ENCODE data around the gene CHIT1. TPM values are rescaled to one million over a fixed set of nuclear protein-coding genes. Genes with fewer than 3 reads are reported as not detected.

CHIT1 gene
- polyA plus RNA-seq, 1 of the 3 experiments (the other 2 are of a cell fraction): not detected

GRCh38 chr1:203190949-203191348, 38.5 kb downstream of the CHIT1 start:
- Histone ChIP-seq H3K9me3 (no peaks in the 10 kb centered on the region), H4K20me1 (ENCODE audit: insufficient read depth) (no peaks in the 10 kb centered on the region), H3K27me3 (ENCODE audit: insufficient read depth) (no peaks in the 10 kb centered on the region), H2AFZ (ENCODE audit: low read depth) (no peak overlapping the region), H3K9me2 (no peaks in the 10 kb centered on the region), H3K9ac (no peak overlapping the region), H3K79me2 (ENCODE audit: insufficient read depth) (no peaks in the 10 kb centered on the region), H3K4me1 (ENCODE audit: control insufficient read depth in 1 of 2, insufficient read depth in 2 of 2, low read depth in 1 of 2, low read length in 1 of 2) (no peaks in the 10 kb centered on the region), H3K4me2 (no peak overlapping the region), H3K36me3 (replicated peaks in 1 of 2; ENCODE audit: control insufficient read depth in 1 of 2, insufficient read depth in 2 of 2, low read length in 1 of 2) (no peaks in the 10 kb centered on the region), H3F3A (replicated peaks; ENCODE audit: insufficient read depth) (no peaks in the 10 kb centered on the region), H3K4me3 (ENCODE audit: low read depth in 2 of 2, low read length in 1 of 2) (no peak overlapping the region), H3K27ac (ENCODE audit: low read depth in 2 of 2, low read length in 1 of 2) (no peak overlapping the region)
- 87% methylated on average over 2 of the region's 2 CpGs for WGBS (ENCODE audit: low lambda C conversion rate)
- POLR2A ChIA-PET: no interaction called here
- no peak for TF ChIP-seq RXRA (IDR thresholded peaks at IDR 0.05; ENCODE audit: borderline replicate concordance, low read depth)
- no peak for TF ChIP-seq PBX3 (IDR thresholded peaks at IDR 0.05)
- no peak for TF ChIP-seq FOSL2 (IDR thresholded peaks at IDR 0.05; ENCODE audit: borderline replicate concordance, low read depth)
- no peak for TF ChIP-seq MAX (IDR thresholded peaks at IDR 0.05; ENCODE audit: low read depth)
- no peak for TF ChIP-seq REST (IDR thresholded peaks at IDR 0.05; ENCODE audit: low read depth, low read length)
- DNase-seq: no peak
- CTCF ChIA-PET: interaction anchor here (1.6 kb wide), 1 partner anchor 73 kb away, joined by 6 read pairs; no protein-coding TSS in a partner anchor

GRCh38 chr1:203189951-203190352, 39.5 kb downstream of the CHIT1 start:
- TF ChIP-seq SMC3 (IDR thresholded peaks at IDR 0.05; ENCODE audit: low read depth, low read length) (no peak), CHD2 (IDR thresholded peaks at IDR 0.05; ENCODE audit: low read length, partially characterized antibody) (no peak), JUND (IDR thresholded peaks at IDR 0.05) (no peak), SIN3A (IDR thresholded peaks at IDR 0.05; ENCODE audit: borderline replicate concordance, low read depth, low read length) (no peak), USF2 (IDR thresholded peaks at IDR 0.05; ENCODE audit: borderline replicate concordance, low read depth, low read length) (no peak), POLR2AphosphoS5 (IDR thresholded peaks at IDR 0.05; ENCODE audit: low read depth, low read length) (no peak), CTCF (IDR thresholded peaks at IDR 0.05) (no peak), MEF2A (IDR thresholded peaks at IDR 0.05; ENCODE audit: borderline replicate concordance, low read depth) (no peak), FOXM1 (IDR thresholded peaks at IDR 0.05; ENCODE audit: low read depth) (no peak), GABPA (IDR thresholded peaks at IDR 0.05; ENCODE audit: low read depth) (no peak), MXI1 (IDR thresholded peaks at IDR 0.05; ENCODE audit: low read depth, low read length) (no peak)
- Histone ChIP-seq H4K20me1 (ENCODE audit: insufficient read depth) (no peaks in the 10 kb centered on the region), H3K36me3 (replicated peaks in 1 of 2; ENCODE audit: control insufficient read depth in 1 of 2, insufficient read depth in 2 of 2, low read length in 1 of 2) (no peaks in the 10 kb centered on the region), H3K27me3 (ENCODE audit: insufficient read depth) (no peaks in the 10 kb centered on the region), H3F3A (replicated peaks; ENCODE audit: insufficient read depth) (no peaks in the 10 kb centered on the region), H3K4me1 (ENCODE audit: control insufficient read depth in 1 of 2, insufficient read depth in 2 of 2, low read depth in 1 of 2, low read length in 1 of 2) (no peaks in the 10 kb centered on the region), H3K27ac (ENCODE audit: low read depth in 2 of 2, low read length in 1 of 2) (no peak overlapping the region), H3K9me2 (no peaks in the 10 kb centered on the region), H3K79me2 (ENCODE audit: insufficient read depth) (no peaks in the 10 kb centered on the region), H3K9me3 (no peaks in the 10 kb centered on the region), H3K4me3 (ENCODE audit: low read depth in 2 of 2, low read length in 1 of 2) (no peak overlapping the region), H3K9ac (no peak overlapping the region), H2AFZ (ENCODE audit: low read depth) (no peak overlapping the region), H3K4me2 (no peak overlapping the region)
- WGBS (ENCODE audit: low lambda C conversion rate): 93% methylated on average over 6 of the region's 7 CpGs
- DNase-seq: no peak
- ChIA-PET CTCF (interaction anchor here (1.4 to 1.6 kb wide), 3 partner anchors 26 to 150 kb away, joined by 3 to 6 read pairs (median 5); no protein-coding TSS in a partner anchor), POLR2A (no interaction called here)
